GM18868 (cell line): ENCODE data around the gene SP110.
"Not testable (repeated sequence)": the region's sequence is repeated elsewhere in the genome, so short reads cannot be mapped to it uniquely, and the experiment has no call there.

ENCODE experiments used
- ATAC-seq: cut with Tn5 transposase; IDR thresholded peaks from one replicate; pipeline ENCODE4 v1.9.1; 2021; ENCODE audit warnings: mild to moderate bottlenecking, moderate library complexity; ENCODE audit not compliant: unreplicated experiment

The SP110 gene

DNA sequence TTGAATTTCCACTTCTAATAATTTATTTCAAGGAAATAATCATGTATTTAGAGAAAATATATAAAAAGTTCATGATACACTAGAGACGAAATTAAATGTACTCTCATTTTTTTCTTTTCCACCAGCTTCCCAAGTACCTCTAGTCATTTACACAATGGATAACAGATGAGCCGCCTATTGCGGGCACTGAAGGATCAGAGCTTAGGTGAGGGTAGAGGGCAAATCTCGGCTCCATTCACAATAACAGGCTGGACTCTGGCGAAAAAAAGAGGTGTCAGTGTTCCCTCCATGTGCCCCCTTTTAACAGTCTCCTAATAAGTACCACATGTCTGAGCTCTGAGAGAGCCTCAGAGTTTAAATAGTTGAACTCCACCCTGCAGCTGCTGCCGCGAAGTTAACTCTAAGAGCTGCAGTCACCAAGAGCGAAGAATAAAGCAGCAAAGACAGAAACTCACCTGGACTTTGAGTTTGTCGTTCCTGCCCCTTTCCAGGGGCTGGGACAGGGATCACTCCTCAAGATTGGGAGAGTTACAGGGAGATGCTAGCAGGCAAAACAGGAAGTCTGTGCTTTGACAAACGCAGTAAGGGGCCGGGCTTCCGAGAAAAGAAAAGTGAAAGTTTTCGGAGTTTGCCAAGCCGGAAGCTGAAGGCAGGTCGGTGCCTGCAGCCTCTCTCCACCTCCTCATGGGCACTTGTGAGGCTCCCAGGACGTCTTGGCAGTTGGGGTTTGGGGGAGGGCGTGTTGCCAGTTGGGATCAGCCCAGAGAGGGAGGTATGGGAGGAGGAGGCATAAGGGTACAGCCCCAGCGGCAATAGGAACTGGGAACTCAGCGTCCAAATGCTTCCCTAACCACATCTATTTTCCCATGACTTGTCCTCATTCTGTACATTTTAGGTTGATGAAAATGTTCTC is at the start of gene SP110:
SP110 (minus strand) TSS at position 566 of the 913 bp plus-strand sequence. CDS start 3,057 bp downstream, outside the sequence.
- ATAC-seq: peak; percentile 84

DNA sequence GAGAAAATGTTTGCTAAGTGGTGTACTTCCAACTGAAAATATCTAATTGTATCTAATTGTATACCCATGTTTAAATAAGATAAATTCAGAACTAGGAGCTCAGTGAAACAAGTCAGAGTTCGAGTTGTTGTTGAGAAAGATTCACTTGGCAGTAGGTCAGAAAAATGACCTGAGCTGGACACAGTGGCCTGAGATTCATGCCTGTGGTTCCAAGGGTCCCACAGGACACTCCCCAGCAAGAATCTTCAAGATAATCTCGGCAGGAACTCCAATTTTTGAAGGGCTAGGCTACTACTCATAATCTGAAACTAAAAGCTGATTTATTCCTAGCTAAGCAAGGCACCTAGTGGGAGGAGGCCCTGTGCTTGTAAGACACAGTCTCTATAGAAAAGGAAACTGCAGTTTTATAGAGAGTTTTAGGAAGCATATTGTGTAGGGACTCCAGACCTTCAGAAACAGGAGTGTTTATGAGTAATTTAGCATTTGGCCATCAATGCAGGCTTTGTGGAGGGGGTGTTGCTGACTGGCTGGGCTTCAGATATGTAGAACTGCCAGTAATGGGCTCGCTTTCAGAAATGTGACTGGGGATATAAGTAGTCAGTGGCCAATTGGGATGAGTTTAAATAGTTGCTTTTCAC is 48.9 kb upstream of the SP110 start:
- peak; percentile 40 for ATAC-seq

DNA sequence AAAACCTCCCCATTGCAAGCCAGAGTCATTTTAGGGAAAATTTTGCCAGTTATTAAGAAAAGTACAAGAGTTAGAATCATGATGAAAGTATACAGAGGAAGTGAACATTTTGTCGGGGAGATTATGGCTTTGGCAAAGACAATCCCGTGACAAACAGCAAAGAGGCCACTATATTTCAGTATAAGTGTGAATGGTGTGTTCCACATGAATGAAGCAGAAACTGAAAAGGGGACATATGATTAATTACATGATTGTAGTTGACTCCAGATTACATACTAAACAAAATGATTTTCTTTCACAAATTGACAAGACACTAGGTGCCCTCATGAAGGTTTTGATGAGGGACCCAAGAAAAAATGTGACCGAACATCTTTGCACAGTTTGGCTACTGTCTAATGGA is 47.8 kb upstream of the SP110 start:
- peak; percentile 78 for ATAC-seq

DNA sequence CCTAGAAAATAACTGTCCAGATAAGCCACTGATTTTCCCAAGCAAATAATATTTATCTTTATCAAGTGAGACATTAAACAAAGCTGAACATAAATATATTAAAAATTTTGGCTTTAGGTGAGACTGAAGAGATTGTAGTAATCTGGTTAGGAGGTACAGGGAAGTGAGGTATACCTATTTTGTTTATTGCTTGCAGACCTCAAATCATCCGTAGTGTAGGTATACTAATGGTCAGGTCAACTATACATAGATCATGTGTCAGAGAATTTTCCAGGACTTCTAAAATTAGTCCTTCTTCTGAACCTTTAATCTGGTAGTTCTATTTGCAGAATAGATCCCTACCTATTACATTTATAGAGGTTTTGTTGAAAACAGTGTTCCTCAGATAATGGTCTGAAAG is 47.3 kb upstream of the SP110 start:
- ATAC-seq: peak; percentile 22

DNA sequence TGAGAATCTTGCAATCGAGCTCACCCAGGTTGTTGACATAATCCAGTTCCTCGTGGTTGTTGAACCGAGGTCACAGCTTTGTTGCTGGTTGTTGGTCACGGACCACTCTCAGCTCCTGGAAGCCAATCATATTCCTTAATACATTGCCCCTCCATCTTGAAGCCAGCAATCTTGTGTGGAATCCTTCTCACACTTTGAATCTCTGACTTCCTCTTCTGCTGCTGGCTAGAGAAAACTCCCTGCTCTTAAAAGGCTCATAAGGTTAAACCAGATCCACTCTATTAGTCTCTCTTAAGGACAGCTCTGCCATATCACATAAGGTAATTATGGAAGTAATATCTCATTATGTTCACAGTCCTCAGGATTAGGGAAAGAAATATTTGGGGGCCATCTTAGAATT is 46.9 kb upstream of the SP110 start:
- ATAC-seq: no peak

DNA sequence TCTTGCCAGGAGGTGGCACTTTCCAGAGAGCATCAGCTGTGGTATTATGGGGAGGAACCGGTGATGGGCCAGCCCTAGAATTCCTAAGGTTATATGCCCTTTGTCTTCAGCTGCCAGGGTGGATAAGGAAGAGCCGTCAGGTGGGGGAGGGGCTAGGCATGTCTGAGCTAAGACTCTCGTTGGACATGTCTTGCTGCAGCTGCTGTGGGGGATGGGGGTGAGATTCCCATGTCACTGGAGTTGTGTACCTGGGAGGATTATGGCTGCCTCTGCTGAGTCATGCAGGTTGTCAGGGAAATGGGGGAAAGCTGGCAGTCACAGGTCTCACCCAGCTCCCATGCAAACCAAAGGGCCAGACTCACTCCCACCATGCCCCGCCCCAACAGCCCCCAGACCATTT is 45.2 kb upstream of the SP110 start:
- ATAC-seq: not testable (repeated sequence)

DNA sequence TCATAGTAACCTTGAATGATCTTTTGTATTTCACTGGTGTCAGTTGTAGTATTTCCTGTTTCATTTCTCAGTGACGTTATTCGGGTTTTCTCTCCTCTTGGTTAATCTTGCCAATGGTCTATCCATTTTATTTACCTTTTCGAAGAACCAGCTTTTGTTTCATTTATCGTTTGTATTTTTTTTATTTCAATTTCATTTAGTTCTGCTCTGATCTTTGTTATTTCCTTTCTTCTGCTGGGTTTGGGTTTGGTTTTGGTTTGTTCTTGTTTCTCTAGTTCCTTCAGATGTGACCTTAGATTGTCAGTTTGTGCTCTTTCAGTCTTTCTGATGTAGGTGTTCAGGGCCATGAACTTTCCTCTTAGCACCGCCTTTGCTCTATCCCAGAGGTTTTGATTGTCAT is 42.5 kb upstream of the SP110 start:
- no peak for ATAC-seq

DNA sequence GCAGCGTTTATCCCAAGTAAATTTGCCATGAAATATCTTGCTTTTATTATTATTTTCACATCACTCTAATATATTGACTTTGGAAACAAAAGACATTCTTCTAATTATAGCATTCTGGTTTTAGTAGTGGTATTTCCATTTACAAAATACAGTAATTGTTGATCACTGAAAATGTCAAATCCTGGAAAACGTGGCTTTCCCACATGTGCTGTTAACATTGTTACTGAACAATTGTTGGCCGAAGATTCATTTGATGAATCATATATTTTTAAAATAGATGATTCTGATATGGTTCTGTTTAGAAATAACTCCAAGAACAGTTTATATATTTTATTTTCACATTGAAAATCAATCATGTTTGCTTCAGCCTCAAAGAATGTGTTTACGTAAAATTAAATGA is 38.7 kb upstream of the SP110 start:
- ATAC-seq: no peak

DNA sequence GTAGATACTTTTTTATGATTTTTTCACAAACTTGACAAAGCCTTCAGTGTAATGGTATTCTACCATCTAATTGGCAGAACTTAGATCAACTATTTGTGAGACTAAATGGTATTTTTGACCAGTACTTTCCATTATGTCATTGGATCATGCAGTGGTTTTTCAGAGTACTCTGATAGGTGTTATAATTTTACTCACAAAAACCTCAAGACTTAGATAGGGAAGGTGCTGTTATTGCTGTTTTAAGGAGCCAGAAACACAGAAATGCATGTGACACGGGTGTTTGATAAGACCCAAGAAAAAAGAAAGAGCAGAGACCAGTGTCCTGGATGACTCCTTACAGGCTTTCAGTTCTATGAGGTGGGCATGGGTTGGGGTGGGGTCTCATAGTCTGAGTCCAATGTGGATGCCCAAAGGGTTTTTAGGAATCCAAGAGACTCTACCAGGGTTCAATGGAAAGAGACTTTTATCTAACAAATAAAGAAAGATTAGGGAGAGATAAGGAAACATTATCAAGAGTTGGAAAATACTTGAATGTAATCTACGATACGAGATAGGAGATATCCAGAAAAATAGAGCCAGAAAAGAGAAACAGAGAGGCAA is 37.0 kb upstream of the SP110 start:
- no peak for ATAC-seq

DNA sequence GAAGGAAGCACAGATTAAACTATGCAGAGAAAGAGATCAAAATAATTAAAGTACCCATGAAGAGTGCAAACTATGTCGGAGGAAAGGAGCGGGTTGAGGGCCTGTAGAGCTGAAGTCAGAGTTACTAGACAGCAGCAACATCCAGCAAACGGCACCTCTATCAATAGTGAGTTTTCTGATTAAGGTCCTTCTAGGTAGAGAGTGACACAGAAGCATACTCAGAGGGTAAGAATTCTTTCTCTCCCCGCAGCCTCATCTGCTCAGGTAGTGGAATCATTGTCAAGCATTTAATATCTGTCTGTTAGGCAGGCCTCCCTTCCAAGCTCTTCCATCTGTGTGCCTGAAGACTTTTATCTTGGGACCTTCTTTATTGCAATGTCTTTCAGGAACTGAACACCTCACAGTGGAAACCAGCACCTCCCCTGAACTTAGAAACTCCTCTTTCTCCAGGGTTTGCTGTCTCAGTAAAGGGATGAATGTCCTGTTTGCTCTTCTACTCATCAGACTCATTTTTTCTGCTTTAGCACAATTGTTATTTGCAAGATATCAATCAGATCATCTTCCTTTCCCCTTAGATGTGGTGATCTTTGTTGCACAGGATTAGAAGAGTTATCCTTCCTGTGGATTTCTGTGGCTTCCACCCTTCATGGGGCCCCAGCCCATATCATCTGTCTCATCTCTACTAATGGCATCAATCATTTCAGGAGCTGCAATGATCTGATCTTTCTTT is 34.5 kb upstream of the SP110 start:
- ATAC-seq: no peak

DNA sequence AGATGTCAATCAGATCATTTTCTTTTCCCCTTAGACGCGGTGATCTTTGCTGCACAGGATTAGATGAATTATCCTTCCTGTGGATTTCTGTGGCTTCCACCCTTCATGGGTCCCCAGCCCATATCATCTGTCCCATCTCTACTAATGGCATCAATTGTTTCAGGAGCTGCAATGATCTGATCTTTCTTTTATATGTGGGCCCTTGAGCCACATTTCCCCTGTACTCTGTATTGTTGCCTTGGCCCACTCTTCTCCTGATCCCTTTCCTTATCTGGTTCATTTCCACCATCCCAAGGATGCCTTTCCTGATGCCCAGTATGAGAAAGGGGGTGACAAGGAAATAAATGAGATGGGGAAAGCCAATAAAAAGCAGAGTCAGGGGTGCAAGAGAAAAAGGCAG is 30.4 kb upstream of the SP110 start:
- no peak for ATAC-seq

DNA sequence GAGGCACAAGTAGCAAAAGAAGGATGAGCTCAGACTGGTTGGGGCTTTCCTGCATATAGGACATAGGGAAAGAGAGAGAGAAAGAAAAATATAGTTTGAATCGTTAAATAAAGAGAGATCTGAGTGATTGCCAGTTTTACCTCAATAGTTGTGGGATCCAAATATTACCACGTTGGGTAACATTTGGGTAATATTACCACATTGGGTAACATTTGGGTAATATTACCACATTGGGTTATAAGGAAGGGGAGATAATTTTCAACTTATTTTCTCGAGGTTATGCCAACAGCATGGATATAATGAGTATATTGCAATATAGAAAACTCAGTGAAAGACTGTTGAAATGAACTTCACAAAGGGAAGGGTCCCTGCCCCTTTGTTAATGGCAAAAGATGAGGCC is 26.4 kb upstream of the SP110 start:
- ATAC-seq: no peak

DNA sequence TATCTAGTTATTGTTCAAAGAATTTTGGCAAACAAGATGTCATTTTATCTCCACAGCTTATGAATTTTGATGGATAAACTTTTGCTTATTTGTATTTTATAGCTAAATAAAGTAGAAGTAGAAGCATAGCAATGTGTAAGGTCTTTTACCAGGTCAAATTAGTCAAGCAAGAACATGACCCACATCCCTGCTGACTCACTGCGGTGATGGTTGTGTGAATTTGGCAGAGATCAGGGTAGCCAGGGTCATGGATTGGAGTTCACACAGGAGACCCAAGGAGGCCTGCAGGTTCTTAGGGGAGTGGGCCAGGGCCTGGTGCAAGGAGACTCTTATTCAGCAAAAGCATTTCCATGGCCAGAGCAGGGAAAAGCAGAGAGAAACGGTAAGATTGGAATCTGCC is 24.4 kb upstream of the SP110 start:
- no peak for ATAC-seq

DNA sequence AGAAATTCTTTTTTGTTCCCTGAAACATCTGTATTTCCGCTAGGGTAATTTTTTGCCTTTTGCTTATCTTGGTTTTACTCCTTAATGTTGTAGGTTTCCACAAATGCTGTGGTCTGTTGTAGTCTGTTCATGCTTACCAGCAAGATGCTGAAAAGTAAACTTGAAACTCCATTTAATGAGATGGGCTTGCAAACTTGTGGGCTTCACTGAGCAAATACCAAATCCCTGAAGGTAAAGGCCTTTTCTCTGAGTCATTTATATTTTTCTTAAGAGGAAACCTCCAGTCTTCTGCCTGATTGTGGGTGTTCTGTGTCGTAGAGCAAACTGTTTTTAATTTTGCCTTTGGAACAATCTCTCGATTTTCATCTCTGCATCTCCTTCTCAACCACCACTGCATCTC is 15.1 kb upstream of the SP110 start:
- peak; percentile 77 for ATAC-seq

DNA sequence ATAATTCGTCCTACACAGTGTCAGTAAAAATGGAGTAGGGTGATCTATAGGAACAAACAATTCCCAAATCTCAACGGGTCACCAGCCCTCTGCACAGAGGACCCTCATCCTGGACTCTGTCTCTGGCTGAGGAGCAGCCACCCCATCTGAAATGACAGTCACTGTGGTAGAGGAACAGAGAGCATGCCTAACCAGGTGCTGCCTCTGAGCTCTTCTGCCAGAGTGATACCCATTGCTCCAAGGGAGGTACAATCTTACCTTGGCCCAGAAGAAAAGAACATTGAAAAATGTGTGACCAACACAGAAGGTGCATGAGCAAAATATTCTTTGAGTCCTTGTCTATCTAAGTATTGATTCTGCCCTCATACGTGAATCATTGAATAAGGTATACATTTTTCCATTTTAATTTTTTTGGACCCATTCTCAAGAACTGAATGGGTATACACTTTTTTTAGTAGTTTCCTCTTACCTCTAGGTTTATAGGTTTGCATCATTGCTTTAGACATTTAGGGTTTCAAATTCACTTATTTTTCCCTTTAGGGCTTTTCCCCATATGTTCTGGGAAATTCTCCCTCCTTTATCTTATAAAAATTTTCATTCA is 14.4 kb upstream of the SP110 start:
- ATAC-seq: peak; percentile 73

DNA sequence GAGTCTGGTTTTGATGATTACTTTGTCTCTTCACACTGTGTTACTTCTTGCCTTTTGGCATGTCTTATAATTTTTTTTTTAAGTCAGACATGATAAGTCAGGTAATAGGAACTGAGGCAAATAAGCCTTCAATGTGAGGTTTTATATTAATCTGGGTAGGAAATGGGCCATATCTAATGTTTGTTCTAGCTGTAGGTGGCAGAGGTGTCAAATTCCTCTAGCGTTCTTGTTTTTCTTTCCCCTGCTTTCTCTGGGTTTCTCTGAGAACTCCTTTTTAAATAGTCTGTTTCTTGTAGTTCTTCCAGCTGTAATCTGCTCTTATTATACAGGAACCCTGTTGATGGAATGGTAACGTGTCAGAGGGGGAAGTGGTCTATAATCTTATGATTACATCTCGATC is 11.5 kb upstream of the SP110 start:
- no peak for ATAC-seq

DNA sequence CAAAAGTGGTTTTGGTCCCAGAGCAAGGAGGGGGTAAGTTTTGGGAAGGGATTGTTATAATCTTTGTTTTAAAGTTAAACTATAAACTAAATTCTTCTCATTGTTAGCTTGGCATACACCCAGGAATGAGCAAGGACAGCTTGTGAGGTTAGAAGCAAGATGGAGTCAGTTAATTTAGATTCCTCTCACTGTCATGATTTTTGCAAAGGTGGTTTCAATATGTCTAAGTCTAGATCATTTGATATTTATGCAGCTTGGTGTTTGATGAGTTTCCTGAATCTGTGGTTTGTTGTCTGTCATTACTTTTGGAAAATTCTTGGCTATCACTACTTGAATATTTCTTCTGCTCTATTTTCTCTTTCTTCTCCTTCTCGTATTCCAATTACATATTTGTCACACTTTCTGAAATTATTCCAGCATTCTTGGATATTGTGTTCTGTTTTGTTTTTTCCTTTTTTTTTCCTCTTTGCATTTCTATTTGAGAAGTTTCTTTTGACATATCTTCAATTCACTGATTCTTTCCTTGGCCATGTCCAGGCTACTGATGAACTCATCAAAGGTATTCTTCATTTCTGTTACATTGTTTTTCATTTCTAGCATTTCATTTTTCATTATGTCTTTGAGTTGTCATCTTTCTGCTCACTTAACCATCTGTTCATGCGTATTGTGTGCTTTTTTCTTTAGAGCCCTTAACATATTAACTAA is 10.9 kb upstream of the SP110 start:
- no peak for ATAC-seq

DNA sequence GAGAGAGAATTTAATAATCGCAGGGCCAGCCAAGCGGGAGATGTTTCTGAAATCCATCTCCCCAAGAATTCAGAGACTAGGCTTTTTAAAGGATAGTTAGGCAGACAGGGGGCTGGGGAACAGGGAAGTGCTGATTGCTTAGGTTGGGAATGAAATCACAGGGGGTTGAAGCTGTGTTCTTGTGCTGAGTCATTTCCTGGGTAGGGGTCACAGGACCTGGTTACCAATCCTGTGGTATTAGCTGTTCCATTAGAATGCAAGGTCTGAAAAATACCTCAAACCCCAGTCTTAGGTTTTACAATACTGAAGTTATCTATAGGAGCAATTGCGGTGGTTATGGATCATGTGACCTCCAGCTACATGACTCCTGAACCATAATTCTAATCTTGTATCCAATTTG is 10.3 kb upstream of the SP110 start:
- ATAC-seq: no peak

DNA sequence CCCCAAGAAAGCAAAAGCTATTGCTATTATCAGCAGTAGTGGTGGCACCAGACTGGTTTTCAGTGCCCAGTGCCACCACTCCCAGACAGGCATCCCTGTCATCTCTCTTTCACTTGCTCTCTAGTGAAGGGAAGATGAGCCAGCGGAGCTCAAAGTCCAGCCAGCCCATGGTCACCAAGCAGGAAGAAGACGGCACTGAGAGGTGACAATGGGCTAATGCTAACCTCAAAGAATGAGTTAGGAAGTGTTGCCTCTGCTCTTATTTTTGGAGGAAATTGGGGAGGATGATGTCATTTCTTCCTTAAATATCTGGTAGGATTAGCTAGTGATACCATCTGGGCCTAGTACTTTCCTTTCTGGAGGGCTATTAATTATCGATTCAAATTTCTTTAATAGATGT is 7.4 kb upstream of the SP110 start:
- ATAC-seq: no peak

DNA sequence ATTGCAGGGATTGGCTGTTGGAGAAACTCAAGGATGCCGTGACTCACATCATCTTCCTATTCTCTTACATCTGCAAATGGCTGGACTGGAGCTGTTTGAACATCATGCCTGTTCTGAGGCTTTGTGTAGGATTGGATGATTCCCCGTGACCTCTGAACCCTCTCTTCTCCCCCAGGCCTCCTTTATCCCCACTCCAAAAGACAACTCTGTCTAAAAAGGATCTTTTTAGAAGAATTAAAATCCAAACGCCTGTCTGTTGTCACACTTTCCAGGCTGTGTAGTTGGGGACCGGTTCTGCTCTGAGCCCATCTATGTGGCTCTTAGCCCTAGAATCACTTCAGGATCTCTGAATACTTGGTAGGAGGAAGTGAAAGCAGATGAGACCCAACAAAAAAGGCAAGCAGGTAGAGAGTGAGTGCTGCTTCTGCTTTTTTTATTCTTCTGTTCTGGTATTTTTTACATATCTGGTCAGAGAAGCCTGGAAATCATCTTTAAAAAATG is 6.3 kb upstream of the SP110 start:
- peak; percentile 78 for ATAC-seq
